ENCODE measurements around the gene LCN10.
A peak's percentile ranks its signal among the peaks of the same experiment; 100 is the strongest.

DNA sequence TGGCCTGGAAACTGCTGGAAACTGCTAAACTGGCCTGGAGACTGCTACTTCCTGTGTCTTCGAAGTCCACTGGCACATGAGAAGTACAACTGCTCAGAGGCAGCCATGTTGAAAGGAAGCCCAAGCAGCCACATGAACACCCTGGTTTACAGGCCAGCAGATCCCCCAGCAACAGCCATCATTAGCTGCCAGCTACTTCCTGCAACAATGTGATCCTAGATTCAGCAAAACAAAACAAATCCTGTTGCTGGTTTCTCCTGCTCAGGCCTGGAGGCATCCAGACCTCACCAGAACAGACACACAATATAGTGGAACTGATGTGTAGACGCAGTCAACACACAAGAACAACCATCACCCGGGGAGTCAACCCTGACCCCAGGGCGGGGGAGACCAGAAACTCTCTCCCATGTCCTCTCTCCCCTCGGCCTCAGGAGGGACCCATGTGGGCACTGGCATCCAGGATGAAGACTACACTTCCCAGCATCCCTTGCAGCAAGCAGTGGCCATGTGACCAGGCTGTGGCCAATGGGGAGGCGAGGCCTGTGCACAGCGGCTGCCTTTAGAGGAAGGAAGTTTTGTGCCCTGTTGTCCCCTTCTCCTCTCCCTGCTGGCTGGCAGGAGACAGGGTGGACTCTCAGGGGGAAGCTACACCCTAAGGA lies 30.8 kb upstream of the LCN10 start:
- TF ChIP-seq, protein P1, sequence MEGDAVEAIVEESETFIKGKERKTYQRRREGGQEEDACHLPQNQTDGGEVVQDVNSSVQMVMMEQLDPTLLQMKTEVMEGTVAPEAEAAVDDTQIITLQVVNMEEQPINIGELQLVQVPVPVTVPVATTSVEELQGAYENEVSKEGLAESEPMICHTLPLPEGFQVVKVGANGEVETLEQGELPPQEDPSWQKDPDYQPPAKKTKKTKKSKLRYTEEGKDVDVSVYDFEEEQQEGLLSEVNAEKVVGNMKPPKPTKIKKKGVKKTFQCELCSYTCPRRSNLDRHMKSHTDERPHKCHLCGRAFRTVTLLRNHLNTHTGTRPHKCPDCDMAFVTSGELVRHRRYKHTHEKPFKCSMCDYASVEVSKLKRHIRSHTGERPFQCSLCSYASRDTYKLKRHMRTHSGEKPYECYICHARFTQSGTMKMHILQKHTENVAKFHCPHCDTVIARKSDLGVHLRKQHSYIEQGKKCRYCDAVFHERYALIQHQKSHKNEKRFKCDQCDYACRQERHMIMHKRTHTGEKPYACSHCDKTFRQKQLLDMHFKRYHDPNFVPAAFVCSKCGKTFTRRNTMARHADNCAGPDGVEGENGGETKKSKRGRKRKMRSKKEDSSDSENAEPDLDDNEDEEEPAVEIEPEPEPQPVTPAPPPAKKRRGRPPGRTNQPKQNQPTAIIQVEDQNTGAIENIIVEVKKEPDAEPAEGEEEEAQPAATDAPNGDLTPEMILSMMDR (IDR thresholded peaks at IDR 0.05), result no peak
- TF ChIP-seq, protein P2, sequence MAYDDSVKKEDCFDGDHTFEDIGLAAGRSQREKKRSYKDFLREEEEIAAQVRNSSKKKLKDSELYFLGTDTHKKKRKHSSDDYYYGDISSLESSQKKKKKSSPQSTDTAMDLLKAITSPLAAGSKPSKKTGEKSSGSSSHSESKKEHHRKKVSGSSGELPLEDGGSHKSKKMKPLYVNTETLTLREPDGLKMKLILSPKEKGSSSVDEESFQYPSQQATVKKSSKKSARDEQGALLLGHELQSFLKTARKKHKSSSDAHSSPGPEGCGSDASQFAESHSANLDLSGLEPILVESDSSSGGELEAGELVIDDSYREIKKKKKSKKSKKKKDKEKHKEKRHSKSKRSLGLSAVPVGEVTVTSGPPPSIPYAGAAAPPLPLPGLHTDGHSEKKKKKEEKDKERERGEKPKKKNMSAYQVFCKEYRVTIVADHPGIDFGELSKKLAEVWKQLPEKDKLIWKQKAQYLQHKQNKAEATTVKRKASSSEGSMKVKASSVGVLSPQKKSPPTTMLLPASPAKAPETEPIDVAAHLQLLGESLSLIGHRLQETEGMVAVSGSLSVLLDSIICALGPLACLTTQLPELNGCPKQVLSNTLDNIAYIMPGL (CRISPR knock-in tag; IDR thresholded peaks at IDR 0.05; ENCODE audit: borderline replicate concordance), result no peak
- no peak for TF ChIP-seq JUNB (IDR thresholded peaks at IDR 0.05)
- TF ChIP-seq POLR2A (IDR thresholded peaks at IDR 0.05; ENCODE audit: low read length), result no peak
- TF ChIP-seq ZFP36 (IDR thresholded peaks at IDR 0.05; ENCODE audit: borderline replicate concordance, partially characterized antibody), result no peak
- no peak for TF ChIP-seq CHD2 (IDR thresholded peaks at IDR 0.05; ENCODE audit: low read length, partially characterized antibody)
- TF ChIP-seq EP300 (IDR thresholded peaks at IDR 0.05), result no peak
- TF ChIP-seq NR3C1 (IDR thresholded peaks at IDR 0.05), result no peak
- no peak for TF ChIP-seq MYC (IDR thresholded peaks at IDR 0.05; ENCODE audit: borderline replicate concordance, low read length)
- TF ChIP-seq, protein P3, sequence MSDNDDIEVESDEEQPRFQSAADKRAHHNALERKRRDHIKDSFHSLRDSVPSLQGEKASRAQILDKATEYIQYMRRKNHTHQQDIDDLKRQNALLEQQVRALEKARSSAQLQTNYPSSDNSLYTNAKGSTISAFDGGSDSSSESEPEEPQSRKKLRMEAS (IDR thresholded peaks at IDR 0.05), result 0 out of 2 replicates have a peak, but pooled peaks have one; percentile 36
- TF ChIP-seq RARB (CRISPR knock-in tag; IDR thresholded peaks at IDR 0.05), result no peak

All from A549 (cell line).